ENCODE data around the gene FOXL3. TPM values are rescaled to one million over a fixed set of nuclear protein-coding genes. Genes with fewer than 3 reads are reported as not detected.

Gene FOXL3
- total RNA-seq, 1 donor from 2014 or later, result not detected

DNA sequence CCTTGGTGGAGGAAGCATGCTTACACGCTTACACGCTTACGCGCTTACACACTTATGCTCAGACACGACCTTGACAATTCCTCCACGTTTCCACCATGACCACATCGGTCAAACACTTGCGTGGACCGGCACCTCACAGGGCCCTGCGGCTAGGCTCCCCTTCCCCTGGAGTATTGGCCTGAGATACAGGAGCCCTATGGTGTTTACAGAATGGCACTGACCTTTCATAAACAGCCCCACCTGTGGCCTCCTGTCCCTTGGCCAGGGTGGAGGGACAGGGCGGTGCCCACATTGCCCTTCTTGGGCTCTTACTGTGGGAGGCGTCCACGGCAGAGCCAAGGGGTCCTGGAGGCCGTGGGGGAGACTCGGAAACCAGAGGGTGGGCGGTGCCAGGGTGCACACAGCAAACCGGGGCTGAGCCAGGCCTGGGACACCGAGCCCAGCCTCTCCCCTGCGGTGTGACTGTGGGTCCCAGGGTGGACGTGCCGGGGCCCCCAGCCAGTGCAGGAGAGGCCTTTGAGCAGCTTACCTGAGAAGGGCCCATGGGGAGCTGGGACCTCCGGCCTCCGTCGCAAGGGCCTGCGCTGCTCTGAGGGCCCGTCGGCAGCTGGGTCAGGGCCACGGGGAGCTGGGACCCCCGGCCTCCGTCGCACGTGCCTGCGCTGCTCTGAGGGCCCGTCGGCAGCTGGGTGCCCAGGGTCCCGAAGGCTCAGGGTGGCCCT, 44.2 kb upstream of the FOXL3 start:
- Mint-ChIP-seq H3K4me1 (ENCODE audit: low read depth) (peaks cover 3% of the 10 kb centered on the region), H3K27me3 (ENCODE audit: low read depth) (no peaks in the 10 kb centered on the region), H3K4me3 (ENCODE audit: unreplicated experiment) (no peak overlapping the region), H3K9me3 (ENCODE audit: low read depth) (no peaks in the 10 kb centered on the region), H3K36me3 (ENCODE audit: low read depth) (peaks cover 9% of the 10 kb centered on the region), H3K27ac (ENCODE audit: unreplicated experiment) (no peak overlapping the region)
- TF ChIP-seq, protein P1, sequence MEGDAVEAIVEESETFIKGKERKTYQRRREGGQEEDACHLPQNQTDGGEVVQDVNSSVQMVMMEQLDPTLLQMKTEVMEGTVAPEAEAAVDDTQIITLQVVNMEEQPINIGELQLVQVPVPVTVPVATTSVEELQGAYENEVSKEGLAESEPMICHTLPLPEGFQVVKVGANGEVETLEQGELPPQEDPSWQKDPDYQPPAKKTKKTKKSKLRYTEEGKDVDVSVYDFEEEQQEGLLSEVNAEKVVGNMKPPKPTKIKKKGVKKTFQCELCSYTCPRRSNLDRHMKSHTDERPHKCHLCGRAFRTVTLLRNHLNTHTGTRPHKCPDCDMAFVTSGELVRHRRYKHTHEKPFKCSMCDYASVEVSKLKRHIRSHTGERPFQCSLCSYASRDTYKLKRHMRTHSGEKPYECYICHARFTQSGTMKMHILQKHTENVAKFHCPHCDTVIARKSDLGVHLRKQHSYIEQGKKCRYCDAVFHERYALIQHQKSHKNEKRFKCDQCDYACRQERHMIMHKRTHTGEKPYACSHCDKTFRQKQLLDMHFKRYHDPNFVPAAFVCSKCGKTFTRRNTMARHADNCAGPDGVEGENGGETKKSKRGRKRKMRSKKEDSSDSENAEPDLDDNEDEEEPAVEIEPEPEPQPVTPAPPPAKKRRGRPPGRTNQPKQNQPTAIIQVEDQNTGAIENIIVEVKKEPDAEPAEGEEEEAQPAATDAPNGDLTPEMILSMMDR (IDR thresholded peaks at IDR 0.05), result no peak
- DNase-seq (ENCODE audit: low spot score), result no peak

DNA sequence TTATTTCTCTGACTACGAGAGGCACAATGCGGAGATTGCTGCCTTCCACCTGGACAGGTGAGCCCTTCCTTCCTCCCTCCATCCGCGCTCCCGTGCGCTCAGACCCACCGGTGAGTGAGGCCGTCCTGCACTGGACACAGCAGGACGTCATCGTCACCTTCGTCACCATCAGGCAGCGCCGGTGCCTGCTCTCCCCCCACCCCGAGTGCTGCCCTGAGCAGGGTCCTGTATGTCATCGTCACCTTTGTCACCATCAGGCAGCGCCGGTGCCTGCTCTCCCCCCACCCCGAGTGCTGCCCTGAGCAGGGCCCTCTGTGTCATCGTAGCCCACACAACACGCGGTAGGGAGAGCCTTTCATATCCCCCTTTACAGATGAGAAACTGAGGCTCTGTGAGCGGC, 43.5 kb upstream of the FOXL3 start:
- peaks cover under 1% of the 10 kb centered on the region for H3K4me1 Mint-ChIP-seq (ENCODE audit: low read depth)
- TF ChIP-seq, protein P1 (IDR thresholded peaks at IDR 0.05), result no peak
- DNase-seq (ENCODE audit: low spot score), result no peak
- peaks cover 9% of the 10 kb centered on the region for H3K36me3 Mint-ChIP-seq (ENCODE audit: low read depth)
- H3K4me3 Mint-ChIP-seq (ENCODE audit: unreplicated experiment), result no peak overlapping the region
- H3K9me3 Mint-ChIP-seq (ENCODE audit: low read depth), result no peaks in the 10 kb centered on the region
- peak overlapping the region; percentile 9 for H3K27ac Mint-ChIP-seq (ENCODE audit: unreplicated experiment)
- no peaks in the 10 kb centered on the region for H3K27me3 Mint-ChIP-seq (ENCODE audit: low read depth)

DNA sequence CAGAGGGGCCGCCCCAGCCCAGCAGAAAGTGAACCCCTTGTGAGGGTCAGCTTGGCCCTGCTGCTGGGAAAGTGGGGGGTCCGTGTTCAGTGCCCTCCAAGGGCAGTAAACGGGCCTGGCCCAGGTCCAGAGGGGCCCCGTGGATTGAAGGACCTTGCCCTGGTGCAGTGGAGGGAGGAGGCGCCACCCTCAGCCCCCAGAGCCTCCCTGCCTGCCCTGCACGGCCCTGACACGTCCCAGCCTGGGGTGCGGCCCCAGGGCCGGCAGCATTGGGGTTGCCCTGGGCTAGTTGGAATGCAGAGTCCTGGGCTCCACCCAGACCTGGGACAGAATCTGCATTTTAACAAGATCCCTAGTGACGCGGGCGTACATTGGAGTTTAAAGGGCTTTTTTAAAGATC, 42.8 kb upstream of the FOXL3 start:
- no peaks in the 10 kb centered on the region for H3K27me3 Mint-ChIP-seq (ENCODE audit: low read depth)
- DNase-seq (ENCODE audit: low spot score), result no peak
- no peak overlapping the region for H3K4me3 Mint-ChIP-seq (ENCODE audit: unreplicated experiment)
- H3K9me3 Mint-ChIP-seq (ENCODE audit: low read depth), result no peaks in the 10 kb centered on the region
- no peaks in the 10 kb centered on the region for H3K4me1 Mint-ChIP-seq (ENCODE audit: low read depth)
- TF ChIP-seq, protein P1 (IDR thresholded peaks at IDR 0.05), result no peak
- peaks cover 9% of the 10 kb centered on the region for H3K36me3 Mint-ChIP-seq (ENCODE audit: low read depth)
- H3K27ac Mint-ChIP-seq (ENCODE audit: unreplicated experiment), result no peak overlapping the region

DNA sequence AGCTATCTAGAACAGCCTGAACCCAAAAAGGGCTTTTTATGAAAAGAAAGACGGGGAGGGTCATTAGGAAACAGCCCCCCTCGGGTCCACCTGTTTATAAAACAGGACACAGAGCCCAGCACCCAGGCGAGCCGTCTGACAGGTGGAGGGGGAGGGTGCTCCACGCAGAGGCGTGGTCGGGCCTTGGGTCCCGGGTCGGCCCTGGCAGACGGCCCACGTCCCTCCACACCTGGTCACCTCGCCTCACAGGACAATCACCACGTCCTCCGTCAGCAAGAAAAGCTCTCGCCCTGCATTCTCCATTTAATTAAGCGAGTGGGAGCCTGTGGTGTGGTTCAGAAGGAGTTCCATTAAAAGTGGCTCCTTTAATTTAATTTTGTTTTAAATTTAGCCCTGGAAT, 42.3 kb upstream of the FOXL3 start:
- no peak for DNase-seq (ENCODE audit: low spot score)
- Mint-ChIP-seq H3K36me3 (ENCODE audit: low read depth) (peaks cover 9% of the 10 kb centered on the region), H3K9me3 (ENCODE audit: low read depth) (no peaks in the 10 kb centered on the region), H3K4me1 (ENCODE audit: low read depth) (no peaks in the 10 kb centered on the region), H3K4me3 (ENCODE audit: unreplicated experiment) (no peak overlapping the region), H3K27ac (ENCODE audit: unreplicated experiment) (no peak overlapping the region), H3K27me3 (ENCODE audit: low read depth) (no peaks in the 10 kb centered on the region)
- TF ChIP-seq, protein P1 (IDR thresholded peaks at IDR 0.05), result no peak

DNA sequence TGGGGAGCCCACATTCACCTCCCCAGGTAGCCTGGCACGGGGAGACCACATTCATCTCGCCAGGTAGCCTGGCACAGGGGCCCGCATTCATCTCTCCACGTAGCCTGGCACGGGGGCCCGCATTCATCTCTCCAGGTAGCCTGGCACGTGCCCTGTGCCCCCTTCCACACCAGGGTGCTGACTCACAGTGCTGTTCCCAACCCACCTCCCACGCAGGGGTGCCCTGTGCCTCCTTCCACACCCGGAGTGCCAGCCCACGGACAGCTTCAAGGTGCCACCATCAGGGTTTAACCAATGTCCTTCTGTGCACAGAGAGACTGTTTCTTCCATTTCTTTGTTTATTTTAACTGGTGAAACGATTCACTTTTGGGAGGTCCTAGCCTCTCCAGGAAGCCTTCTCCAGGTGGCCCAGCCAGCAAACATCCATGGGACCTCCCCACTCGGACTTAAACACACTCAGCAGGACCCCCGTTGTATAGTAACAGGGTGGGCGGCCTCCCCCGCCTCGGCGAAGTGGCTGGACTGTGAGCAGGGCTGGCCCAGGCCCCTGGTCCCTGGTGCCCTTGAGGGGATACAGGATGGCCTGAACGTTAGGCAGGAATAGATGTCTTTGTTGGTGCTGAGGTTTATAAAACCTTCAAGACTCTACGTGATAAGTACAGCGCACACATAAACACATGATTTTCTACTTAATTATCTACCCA, 41.1 kb upstream of the FOXL3 start:
- H3K4me3 Mint-ChIP-seq (ENCODE audit: unreplicated experiment), result no peak overlapping the region
- no peaks in the 10 kb centered on the region for H3K27me3 Mint-ChIP-seq (ENCODE audit: low read depth)
- no peak for DNase-seq (ENCODE audit: low spot score)
- H3K36me3 Mint-ChIP-seq (ENCODE audit: low read depth), result peaks cover 9% of the 10 kb centered on the region
- TF ChIP-seq, protein P1 (IDR thresholded peaks at IDR 0.05), result no peak
- H3K4me1 Mint-ChIP-seq (ENCODE audit: low read depth), result no peaks in the 10 kb centered on the region
- no peak overlapping the region for H3K27ac Mint-ChIP-seq (ENCODE audit: unreplicated experiment)
- no peaks in the 10 kb centered on the region for H3K9me3 Mint-ChIP-seq (ENCODE audit: low read depth)

Data from chondrocyte (in vitro differentiated cells).